ENCODE data around the gene CT45A1.
"Not testable (repeated sequence)": the region's sequence is repeated elsewhere in the genome, so short reads cannot be mapped to it uniquely, and the experiment has no call there.

The CT45A1 gene

GRCh38 chrX:135713795-135714194 is 356 bp downstream of the CT45A1 start:
- peaks cover 49% of the 10 kb centered on the region for H3K9me3 Mint-ChIP-seq
- H3K36me3 Mint-ChIP-seq (ENCODE audit: low read depth) = no peaks in the 10 kb centered on the region
- no peak overlapping the region for H3K27ac Mint-ChIP-seq
- peaks cover 7% of the 10 kb centered on the region for H3K27me3 Mint-ChIP-seq (ENCODE audit: low read depth, poor library complexity)
- H3K4me1 Mint-ChIP-seq = no peaks in the 10 kb centered on the region
- TF ChIP-seq, protein P1, sequence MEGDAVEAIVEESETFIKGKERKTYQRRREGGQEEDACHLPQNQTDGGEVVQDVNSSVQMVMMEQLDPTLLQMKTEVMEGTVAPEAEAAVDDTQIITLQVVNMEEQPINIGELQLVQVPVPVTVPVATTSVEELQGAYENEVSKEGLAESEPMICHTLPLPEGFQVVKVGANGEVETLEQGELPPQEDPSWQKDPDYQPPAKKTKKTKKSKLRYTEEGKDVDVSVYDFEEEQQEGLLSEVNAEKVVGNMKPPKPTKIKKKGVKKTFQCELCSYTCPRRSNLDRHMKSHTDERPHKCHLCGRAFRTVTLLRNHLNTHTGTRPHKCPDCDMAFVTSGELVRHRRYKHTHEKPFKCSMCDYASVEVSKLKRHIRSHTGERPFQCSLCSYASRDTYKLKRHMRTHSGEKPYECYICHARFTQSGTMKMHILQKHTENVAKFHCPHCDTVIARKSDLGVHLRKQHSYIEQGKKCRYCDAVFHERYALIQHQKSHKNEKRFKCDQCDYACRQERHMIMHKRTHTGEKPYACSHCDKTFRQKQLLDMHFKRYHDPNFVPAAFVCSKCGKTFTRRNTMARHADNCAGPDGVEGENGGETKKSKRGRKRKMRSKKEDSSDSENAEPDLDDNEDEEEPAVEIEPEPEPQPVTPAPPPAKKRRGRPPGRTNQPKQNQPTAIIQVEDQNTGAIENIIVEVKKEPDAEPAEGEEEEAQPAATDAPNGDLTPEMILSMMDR (IDR thresholded peaks at IDR 0.05) = no peak
- no peak for DNase-seq
- no peak overlapping the region for H3K4me3 Mint-ChIP-seq

- H3K36me3 Mint-ChIP-seq (ENCODE audit: low read depth); H3K4me3 Mint-ChIP-seq: not testable (repeated sequence)
These were observed 21.2 kb downstream of the CT45A1 start for GRCh38 chrX:135734666-135735065.

DNA sequence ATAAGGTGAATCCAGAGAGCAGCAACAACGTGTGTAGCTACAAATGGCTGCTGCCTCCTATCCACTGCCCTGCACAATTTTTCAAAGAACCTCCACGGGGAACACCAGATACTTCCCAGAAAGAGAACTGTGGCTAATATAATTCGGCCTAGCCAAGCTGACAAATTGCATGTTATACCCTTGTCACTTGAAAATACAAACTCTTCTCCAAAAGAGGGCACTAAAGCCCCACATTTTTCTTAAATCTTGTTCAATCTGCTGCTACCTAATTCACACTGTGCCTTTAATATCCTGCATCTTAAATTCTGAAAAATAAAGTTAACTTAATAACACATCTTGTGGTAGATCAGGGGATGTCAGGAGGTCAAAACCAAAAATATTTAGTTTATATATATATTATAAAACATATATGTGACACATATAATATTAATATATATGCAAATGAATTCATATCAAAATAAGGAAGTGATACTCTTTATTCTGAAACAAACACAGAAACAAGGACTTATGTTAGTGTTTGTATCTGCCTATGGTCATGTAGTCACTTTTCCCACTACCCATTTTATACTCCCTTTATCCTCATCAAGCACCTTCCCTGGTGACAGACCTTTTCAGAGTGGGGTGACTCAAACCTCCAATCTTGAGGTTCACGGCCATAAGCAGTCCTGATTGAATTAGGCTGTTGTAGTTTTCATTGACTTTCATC is 24.1 kb downstream of the CT45A1 start:
- DNase-seq = no peak
- H3K27me3 Mint-ChIP-seq (ENCODE audit: low read depth, poor library complexity) = no peaks in the 10 kb centered on the region
- TF ChIP-seq, protein P1 (IDR thresholded peaks at IDR 0.05) = no peak
- no peaks in the 10 kb centered on the region for H3K36me3 Mint-ChIP-seq (ENCODE audit: low read depth)
- H3K27ac Mint-ChIP-seq = no peak overlapping the region
- H3K4me3 Mint-ChIP-seq = no peak overlapping the region
- no peaks in the 10 kb centered on the region for H3K4me1 Mint-ChIP-seq
- peaks cover 55% of the 10 kb centered on the region for H3K9me3 Mint-ChIP-seq

More at GRCh38 chrX:135734666-135735065, 21.2 kb downstream of the CT45A1 start:
- H3K9me3 Mint-ChIP-seq = peaks cover 26% of the 10 kb centered on the region
- not testable (repeated sequence) for H3K27ac Mint-ChIP-seq; H3K27me3 Mint-ChIP-seq (ENCODE audit: low read depth, poor library complexity); DNase-seq; H3K4me1 Mint-ChIP-seq

- H3K27ac Mint-ChIP-seq = no peak overlapping the region
- peaks cover 65% of the 10 kb centered on the region for H3K9me3 Mint-ChIP-seq
These were observed 27.3 kb downstream of the CT45A1 start for GRCh38 chrX:135740681-135741149.

DNA sequence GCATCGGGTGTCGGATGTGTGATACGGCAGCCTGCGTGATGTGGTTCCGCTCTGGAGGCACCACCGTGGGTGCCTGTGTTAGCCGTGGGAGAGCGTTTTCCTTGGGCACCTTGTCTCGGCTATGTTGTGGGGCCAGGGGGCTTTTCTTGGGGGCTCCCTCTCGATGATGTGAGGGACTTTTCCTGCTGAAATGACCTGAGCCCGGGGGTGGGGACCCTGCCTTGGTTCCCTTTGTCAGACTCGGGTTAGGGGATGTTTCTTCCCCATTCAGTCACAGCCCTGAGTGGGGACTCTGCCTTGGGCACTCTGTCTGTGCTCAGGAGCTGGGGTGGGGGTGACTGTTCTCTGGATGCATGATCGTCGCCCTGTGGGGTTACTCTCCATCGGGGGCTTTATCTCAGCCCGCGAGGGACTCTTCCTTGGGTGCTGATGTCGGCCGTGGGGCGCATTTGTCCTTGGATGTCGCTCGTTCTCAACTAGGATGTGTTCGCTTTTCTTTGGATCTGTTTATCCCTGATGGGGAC is 27.8 kb downstream of the CT45A1 start:
- TF ChIP-seq, protein P1 (IDR thresholded peaks at IDR 0.05) = no peak
- no peak for DNase-seq
- Mint-ChIP-seq H3K36me3 (ENCODE audit: low read depth) (no peaks in the 10 kb centered on the region), H3K4me1 (no peaks in the 10 kb centered on the region), H3K27ac (no peak overlapping the region), H3K4me3 (no peak overlapping the region), H3K27me3 (ENCODE audit: low read depth, poor library complexity) (no peaks in the 10 kb centered on the region), H3K9me3 (peaks cover 69% of the 10 kb centered on the region)

More at GRCh38 chrX:135740681-135741149, 27.3 kb downstream of the CT45A1 start:
- no peaks in the 10 kb centered on the region for H3K36me3 Mint-ChIP-seq (ENCODE audit: low read depth)
- no peak overlapping the region for H3K4me3 Mint-ChIP-seq
- TF ChIP-seq, protein P1 (IDR thresholded peaks at IDR 0.05) = no peak
- no peaks in the 10 kb centered on the region for H3K27me3 Mint-ChIP-seq (ENCODE audit: low read depth, poor library complexity)
- DNase-seq = no peak
- H3K4me1 Mint-ChIP-seq = no peaks in the 10 kb centered on the region

GRCh38 chrX:135744739-135745138 is 31.3 kb downstream of the CT45A1 start:
- H3K27ac Mint-ChIP-seq, DNase-seq: not testable (repeated sequence)

GRCh38 chrX:135768091-135768490 is 54.7 kb downstream of the CT45A1 start, which contains the start of gene CT45A3:
Gene CT45A3 (minus strand): TSS chrX:135768191. CDS start chrX:135764444, 3,747 bp downstream.
- DNase-seq; H3K27me3 Mint-ChIP-seq (ENCODE audit: low read depth, poor library complexity); H3K27ac Mint-ChIP-seq; H3K4me1 Mint-ChIP-seq; H3K4me3 Mint-ChIP-seq; H3K9me3 Mint-ChIP-seq; H3K36me3 Mint-ChIP-seq (ENCODE audit: low read depth): not testable (repeated sequence)

More at GRCh38 chrX:135744739-135745138, 31.3 kb downstream of the CT45A1 start:
- not testable (repeated sequence) for H3K4me3 Mint-ChIP-seq; H3K4me1 Mint-ChIP-seq; H3K36me3 Mint-ChIP-seq (ENCODE audit: low read depth); H3K27me3 Mint-ChIP-seq (ENCODE audit: low read depth, poor library complexity)
- H3K9me3 Mint-ChIP-seq = peaks cover 64% of the 10 kb centered on the region
